ENCODE data around the gene ESYT2.
A peak's percentile ranks its signal among the peaks of the same experiment; 100 is the strongest.
"Not testable (repeated sequence)": the region's sequence is repeated elsewhere in the genome, so short reads cannot be mapped to it uniquely, and the experiment has no call there.

The ESYT2 gene

DNA sequence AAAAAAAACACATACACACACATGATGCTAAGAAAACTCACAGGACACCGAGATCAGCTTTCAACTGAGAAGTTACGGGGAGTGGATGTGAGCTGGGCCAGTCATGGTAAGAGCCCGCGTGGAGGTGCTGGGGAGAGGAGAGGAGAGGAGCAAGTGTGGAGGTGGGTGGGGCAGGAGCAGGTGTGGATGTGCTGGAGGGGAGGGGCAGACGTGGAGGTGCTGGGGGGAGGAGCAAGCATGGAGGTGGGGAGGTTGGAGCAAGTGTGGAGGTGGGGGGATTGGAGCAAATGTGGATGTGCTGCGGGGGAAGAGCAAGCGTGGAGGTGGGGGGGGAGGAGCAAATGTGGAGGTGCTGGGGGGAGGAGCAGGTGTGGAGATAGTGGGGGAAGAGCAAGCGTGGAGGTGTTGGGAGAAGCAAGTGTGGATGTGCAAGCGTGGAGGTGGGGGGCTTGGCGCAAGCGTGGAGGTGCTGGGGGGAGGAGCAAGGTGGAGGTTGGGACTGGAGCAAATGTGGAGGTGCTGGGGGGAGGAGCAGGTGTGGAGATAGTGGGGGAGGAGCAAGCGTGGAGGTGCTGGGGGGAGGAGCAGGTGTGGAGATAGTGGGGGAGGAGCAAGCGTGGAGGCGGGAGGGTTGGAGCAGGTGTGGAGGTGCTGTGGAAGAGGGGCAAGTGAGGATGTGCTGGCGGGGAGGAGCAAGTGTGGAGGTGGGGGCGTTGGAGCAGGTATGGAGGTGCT lies 100.2 kb downstream of the ESYT2 start:
- no peak for DNase-seq (ENCODE audit: insufficient read length, low spot score)
- FAIRE-seq, result no peak

DNA sequence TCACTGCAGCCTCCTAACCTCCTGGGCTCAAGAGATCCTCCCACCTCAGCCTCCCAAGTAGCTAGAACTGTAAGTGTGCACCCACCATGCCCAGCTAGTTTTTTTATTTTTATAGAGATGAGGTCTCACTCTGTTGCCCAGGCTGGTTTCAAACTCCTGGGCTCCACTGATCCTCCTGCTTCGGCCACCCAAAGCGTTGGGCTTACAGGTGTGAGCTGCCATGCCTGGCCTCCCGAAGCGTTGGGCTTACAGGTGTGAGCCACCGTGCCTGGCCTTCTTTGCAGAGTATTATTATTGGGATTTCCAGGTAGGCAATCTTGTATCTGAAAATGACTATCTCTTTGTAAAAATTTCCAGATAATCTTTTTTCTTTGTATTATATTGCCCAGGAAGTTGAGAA lies 101.6 kb downstream of the ESYT2 start:
- DNase-seq (ENCODE audit: insufficient read length, low spot score) (no peak), FAIRE-seq (no peak)

DNA sequence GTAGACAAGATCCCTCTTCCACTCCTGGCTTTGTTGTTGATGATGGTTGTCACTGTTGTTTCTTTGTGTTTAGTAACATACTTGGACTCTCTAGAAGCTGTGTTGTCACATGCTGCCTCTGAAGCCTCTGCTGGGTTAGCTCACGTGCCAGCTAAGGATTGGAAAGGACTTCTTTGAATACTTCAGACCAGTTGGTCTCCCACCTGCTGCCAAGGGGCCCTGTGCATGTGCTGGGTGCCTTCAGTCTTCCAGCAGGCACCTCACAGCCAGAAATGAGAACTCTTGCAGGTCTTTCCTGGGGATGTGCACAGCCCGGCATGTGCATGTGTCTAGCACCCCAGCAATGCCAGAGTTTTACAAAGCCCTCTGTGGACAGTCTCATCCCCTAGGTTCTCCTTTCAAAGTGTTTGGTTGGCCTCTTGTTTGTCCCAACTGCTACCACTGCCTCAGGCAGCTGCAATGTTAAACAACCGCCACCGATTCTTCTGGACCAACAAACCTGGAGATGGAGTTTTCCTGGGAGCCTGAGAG lies 103.0 kb downstream of the ESYT2 start:
- DNase-seq (ENCODE audit: insufficient read length, low spot score), result no peak
- FAIRE-seq, result no peak

DNA sequence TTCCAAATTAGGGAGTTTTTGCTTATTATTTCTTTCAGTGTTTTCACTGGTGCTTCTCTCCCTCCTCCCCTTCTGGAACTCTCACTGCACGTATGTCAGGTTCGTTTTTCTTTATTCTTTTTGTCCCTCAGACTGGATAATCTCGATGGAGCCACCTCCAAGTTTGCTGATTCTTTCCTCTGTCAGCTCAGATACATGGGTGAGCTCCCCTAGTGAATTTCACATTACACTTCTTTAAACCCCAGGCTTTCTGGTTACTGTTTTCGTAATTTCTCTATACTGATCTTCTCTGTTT lies 103.9 kb downstream of the ESYT2 start:
- no peak for FAIRE-seq
- no peak for DNase-seq (ENCODE audit: insufficient read length, low spot score)

DNA sequence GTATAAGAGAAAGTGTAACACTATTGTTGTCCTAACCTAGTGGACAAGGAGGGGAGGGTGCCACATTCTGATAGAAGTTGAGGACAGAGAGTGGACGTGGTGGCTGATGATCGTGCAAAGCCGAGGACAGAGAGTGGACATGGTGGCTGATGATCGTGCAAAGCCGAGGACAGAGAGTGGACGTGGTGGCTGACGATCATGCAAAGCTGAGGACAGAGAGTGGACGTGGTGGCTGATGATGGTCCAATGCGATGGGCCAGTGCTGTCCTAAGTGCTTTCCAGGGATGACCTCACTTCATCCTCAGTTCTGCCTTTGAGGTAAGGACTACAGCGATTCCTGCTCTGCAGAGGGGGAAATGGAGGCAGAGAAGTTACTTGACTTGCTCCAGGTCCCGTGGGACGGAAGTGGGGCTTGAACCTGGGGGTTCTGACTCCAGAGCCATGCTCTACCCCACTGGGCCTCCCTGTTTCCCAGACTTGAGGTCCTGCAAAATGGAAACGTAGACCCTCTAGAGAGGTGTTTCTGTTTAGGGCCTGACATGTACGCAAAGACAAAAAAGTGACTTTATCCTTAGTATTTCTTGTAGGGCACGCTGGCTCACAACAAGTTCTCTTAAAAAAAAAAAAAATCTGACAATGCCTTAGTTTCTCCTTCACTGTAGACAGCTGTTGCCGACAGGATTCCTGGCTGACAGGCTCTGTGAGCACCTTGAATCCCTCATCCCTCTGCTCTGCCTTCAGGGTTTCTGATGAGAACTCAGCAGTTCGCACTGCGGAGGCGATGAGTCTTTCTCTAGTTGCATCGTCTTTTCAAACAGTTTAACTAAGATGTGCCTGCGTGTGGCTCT lies 104.4 kb downstream of the ESYT2 start:
- DNase-seq (ENCODE audit: insufficient read length, low spot score) (no peak), FAIRE-seq (no peak)

DNA sequence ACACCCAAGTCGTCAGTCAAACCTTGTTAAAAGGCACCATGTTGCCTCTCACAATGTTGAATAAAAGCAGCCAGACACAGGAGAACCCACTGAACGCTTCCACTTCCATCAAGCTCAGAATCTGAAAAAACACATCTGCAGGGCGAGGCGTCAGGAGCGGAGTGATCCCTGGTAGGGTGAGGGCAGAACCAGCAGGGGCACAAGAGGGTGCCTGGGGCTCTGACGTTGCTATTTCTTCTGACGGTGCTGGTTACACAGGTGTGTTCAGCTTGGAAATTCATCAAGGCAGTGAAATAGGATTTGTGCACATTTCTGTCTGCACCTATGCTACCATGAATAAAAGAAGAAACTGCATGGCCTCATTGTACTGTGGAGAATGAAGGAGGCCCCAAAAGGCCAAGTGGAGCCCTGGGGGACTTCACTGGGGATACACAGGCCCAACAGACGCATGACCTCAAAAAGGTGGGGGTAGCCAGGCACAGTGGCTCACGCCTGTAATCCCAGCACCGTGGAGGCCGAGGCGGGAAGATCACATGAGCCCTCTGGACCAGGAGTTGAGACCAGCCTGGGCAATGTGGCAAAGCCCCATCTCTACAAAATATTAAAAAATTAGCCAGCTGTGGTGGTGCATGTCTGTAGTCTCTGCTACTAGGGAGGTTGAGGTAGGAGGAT lies 105.5 kb downstream of the ESYT2 start:
- FAIRE-seq (no peak), DNase-seq (ENCODE audit: insufficient read length, low spot score) (no peak)

DNA sequence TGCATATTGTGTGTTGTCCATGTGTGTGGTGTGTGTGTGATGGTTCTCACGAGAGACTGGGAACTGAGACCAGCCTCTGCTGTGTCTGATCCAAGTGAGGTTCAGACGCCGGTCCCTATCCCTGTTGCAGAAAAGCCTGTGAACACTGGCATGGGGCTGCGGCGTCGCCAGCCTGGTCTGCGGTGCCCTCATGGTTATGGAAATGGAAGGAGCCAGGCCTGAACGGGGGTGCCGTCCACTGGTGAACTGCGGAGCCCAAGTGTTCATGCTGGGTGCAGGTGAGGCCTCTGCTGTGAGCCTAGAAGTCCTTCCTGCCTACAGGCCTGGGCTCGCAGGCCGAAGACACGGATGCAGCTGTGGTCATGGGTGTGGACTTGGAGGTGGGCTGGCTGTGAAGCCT lies 106.0 kb downstream of the ESYT2 start:
- no peak for DNase-seq (ENCODE audit: insufficient read length, low spot score)
- no peak for FAIRE-seq

DNA sequence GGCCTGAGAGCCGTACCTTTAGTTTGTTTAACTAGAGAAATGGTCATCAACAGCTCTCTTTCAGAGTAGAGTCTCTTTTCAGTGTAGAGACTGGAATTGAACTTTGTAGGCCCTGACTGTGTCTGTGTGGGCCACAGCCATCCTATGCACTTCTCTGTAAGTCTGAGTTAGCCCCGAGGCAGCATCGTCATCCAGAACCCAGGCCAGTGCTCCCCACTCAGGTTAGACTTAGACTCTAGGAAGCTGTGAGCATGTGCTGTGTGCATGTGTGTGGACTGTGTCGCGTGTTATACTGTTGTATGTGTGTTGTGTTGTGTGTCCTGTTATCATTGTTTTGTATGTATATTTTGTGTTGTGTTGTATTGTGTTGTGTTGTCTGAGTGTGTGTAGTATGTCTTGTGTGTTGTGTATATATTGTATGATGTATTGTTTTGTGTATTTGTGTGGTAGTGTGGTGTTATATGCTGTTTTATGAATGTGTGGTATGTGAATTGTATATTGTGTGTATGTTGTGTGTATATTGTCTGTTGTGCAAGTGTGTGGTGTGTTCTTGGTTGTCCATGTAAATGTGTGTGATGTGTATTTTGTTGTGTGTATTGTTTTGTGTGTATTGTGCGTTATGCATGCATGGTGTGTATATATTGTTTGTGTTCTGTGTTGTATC lies 106.6 kb downstream of the ESYT2 start:
- FAIRE-seq (no peak), DNase-seq (ENCODE audit: insufficient read length, low spot score) (no peak)

DNA sequence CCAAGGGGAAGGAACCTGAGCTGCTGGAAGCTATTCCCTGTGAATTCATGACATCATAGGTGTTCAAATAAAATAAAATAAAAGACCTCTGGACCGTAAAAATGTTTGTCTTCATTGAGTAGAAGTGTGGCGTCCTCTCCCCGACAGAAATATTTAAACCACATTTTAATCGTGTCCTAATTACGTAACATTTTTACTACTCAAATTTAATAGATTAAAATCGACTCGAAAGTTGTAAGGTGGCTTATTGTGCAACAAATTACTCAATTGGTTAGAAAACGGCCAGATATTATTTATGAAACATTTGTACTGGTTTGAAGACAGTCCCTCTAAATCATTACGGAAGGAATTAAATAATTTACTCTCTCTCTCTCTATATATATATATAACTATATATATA lies 109.2 kb downstream of the ESYT2 start:
- DNase-seq (ENCODE audit: insufficient read length, low spot score), result no peak

DNA sequence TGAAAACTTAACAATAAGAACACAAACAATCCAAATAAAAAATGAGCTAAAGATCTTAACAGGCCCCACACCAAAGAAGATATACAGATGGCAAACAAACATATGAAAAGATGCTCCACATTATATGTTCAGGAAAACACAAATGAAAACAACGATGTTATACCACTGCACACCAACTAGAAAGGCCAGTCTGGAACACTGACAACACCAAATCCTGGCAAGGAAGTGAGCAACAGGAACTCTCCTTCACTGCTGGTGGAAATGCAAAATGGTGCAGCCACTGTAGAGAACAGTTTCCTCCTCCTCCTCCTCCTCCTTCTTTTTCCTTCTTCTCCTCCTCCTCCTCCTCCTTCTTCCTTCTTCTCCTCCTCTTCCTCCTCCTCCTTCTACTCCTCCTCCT lies 112.5 kb downstream of the ESYT2 start:
- DNase-seq (ENCODE audit: insufficient read length, low spot score) (no peak), FAIRE-seq (no peak)

More for the DNA sequence above, 109.2 kb downstream of the ESYT2 start:
- no peak for FAIRE-seq

DNA sequence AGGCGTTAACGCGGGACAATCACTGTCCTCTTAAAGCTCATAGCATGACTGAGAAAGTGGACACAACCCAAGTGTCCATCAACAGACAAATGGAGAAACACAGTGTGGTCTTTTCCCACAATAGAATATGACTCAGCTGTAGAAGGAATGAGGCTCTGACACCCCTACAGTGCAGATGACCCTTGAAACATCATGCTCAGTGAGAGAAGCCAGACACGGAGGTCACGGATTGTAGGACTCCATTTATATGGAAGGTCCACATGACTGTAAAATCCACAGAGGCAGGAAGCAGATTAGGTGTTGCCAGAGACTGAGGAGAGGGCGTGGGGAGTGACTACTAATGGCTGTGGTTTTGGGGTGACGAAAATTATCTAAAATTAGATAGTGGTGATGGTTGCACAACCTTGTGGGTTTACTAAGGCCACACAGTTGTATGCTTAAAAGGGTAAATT lies 118.6 kb downstream of the ESYT2 start:
- DNase-seq (ENCODE audit: insufficient read length, low spot score) (no peak), FAIRE-seq (no peak)

DNA sequence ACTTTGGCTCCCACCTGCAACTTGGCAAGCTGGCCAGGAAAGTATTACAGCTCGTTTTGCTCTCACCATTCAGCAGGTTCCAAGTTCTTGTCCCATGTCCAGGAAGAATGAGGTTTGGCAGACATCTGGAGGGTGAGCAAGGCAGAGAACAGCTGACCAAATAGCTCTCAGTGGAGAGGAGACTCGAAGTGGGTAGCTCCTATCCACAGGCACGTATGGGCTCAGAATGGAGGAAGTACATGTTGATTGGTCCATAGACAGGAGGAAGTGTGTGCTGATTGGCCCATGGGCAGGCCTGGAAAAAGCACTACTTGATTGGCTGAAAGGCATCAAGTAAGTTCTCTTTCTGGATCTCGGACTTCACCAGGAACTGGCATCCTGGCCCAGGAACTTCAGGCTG lies 121.7 kb downstream of the ESYT2 start:
- DNase-seq (ENCODE audit: insufficient read length, low spot score), result no peak
- no peak for FAIRE-seq

DNA sequence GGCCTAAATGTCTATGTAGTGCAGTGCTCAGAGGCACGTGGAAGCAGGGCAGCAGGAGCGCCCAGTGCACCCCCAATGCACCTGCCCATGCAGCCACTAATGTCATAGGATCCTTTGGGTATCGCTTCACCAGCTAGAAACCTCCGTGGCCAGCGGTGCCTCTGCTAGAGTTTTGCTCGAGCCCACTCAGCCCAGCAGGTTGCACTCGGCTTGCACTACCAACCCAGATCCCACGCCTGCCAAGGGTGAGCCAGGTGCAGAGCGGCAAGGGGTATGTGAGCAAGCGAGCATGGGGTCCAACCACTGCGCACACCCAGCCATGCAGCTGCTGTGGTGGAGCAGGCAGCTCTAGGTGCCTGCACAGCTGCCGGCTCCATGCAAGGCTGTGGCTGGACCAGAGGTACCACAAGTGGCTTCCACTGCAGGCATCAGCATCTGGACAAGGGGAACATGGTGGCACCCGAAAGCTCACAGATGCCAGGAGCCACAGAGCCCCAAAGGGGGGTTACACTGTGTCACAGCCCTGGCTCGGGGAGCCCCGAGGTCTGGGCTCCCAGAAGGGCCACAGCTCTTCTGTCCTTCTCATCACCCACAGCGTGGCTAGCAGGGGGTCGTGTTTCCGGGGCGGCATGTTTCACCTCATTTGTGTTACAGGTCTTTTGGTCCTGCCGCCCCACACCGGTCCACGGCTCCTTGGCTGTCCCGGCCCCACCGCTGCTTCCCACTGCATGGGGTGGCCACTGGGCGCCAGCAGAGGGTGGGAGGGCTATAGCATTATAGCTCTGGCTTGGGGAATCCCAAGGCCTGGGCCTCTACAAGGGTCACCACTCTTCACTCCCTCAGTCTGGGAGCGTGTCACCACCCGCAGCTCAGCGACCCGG lies 122.4 kb downstream of the ESYT2 start:
- FAIRE-seq, result no peak
- DNase-seq (ENCODE audit: insufficient read length, low spot score), result no peak

DNA sequence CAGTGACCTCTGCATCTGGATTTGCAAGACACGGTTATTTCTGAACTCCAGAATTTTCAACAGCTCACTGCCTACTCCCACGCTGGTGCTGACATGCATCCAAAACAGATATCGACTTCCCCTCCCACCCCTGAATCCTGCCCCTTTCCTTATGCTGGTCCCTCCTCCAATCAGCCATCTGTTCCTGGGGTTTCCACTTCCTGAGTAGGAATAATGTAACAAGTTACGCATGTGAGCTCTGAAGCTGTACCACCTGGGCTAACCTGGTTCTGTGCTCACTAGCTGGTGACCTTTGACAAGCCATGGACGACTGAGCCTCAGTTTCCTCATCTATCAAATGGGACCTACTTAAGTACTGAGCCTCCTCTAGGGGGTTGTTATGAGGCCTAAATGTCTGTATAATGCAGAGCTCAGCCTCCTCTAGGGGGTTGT lies 123.0 kb downstream of the ESYT2 start:
- FAIRE-seq, result no peak
- DNase-seq (ENCODE audit: insufficient read length, low spot score), result no peak

DNA sequence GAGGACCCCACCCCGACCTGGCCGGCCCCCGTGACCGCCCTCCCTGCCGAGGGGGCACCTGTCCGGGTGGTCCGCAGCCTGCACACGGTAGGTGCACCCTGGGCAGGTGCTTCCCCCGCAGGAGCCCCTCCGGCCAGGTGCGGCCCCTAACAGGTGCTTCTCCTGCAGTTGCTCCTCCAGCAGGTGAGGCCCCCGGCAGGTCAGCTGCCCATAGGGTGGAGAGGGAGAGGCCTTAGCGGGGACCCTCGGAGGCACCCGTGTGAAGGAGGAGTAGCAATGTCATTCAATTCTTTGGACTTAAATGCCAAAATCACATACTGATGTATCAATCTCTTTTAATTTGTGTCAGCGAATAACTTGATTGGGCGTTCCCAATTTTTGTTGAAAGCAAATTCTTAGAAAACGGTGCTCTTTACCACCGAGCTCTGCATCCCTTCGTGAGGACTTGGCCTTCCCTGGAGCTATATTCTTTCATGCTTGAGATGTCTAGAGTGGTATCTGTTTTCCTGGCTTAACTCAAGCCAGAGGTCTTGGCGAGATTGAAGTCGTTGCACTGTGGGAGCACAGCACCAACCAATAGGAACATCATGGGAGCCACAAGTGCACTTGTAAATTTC lies 124.0 kb downstream of the ESYT2 start:
- DNase-seq (ENCODE audit: insufficient read length, low spot score) (no peak), FAIRE-seq (peak; percentile 59)

DNA sequence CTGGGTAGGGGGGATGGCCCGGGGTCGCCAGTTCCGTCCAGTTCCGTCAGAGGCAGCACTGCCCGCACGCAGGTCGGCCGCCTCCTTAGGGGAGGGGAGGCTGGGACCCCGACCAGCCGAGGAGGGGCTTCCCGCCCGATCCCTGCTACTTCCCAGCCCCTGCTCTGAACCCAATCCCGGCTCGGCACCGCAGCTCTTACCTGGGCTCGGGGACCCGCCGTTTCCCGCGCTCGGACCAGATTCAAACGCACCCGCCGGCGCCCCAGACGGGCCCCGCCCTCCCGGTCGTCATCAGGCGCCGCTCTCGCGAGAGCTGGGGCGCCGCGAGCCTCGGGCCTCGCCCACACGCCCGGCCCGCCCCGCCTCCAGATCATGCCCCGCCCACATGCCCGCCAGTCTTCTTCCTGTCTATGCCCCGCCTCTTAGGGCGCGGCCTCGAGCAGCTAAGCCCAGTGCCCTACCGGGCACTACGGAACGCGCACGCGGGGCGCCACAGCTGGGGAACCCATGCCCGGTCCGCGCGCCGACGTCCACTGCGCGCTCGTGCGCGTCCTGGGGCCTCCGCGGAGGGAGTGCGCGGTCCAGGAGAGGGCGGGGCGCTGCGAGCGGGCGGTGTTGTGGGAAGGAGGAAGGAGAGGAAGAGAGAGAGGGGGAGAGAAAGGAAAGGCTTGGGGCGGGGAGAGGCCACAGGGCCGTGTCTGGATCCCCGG lies 124.6 kb downstream of the ESYT2 start, which contains the start of gene NCAPG2:
Gene NCAPG2 (minus strand): TSS at position 281 of the 710 bp plus-strand sequence. CDS start 2,905 bp downstream, outside the sequence.
- DNase-seq (ENCODE audit: insufficient read length, low spot score) (peak; percentile 95), FAIRE-seq (peak; percentile 83)

DNA sequence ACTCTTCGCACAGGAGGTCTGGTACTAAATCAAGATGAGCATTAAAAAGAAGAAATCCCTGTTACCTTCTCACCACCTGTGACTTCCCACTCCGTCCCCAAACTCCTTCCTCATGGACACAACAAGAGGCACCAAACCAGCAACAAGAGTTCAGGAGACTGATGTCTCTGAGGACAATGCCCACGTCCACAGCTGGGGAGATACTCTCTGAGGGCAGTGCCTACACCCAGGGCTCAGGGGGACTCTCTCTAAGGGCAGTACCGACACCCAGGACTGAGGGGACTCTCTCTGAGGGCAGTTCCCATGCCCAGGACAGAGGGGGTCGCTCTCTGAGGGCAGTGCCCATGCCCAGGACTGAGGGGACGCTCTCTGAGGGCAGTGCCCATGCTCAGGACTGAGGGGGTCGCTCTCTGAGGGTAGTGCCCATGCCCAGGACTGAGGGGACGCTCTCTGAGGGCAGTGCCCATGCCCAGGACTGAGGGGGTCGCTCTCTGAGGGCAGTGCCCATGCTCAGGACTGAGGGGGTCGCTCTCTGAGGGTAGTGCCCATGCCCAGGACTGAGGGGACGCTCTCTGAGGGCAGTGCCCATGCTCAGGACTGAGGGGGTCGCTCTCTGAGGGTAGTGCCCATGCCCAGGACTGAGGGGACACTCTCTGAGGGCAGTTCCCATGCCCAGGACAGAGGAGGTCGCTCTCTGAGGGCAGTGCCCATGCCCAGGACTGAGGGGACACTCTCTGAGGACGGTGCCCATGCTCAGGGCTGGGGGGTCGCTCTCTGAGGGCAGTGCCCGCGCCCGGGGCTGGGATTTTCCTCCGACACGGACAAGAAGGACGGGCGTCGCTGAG lies 125.4 kb downstream of the ESYT2 start:
- FAIRE-seq; DNase-seq (ENCODE audit: insufficient read length, low spot score): not testable (repeated sequence)

DNA sequence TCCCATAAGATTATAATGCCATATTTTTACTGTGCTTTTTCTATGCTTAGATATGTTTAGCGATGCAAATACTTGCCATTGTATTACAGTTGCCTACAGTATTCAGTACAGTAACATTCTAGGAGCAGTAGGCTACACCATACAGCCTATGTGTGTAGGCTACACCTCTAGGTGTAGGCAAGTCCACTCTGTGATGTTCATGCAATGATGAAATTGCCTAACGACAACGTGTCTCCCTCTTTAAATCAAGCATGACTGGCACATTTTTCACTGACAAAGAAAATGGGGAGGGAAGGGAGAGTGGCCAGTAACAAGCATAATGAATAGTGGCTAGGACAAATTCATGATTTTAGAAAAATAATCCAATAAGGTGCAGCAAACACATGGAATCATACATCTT lies 126.4 kb downstream of the ESYT2 start:
- DNase-seq (ENCODE audit: insufficient read length, low spot score) (no peak), FAIRE-seq (no peak)

All from GM19239 (cell line).